GM12878 (cell line): ENCODE measurements around the gene PACS1. TPM values are rescaled to one million over a fixed set of nuclear protein-coding genes. Genes with fewer than 3 reads are reported as not detected.

ENCODE experiments used
- ATAC-seq: fragments of 200-7000 bp; cut with Tn5 transposase; 3 replicates; pipeline ENCODE4 v1.9.1; 2020; ENCODE audit warnings: mild to moderate bottlenecking, moderate library complexity
- BruUV-seq: library from RNA; stranded (reverse); fragments of 400-500 nt; replicated peaks from 2 replicates; lab custom pipeline; 2021; lab: Mats Ljungman, UMichigan
- CTCF ChIA-PET: fragments of 300-600 bp; sonication (Branson Sonifier 250); formaldehyde crosslinking; extraction: SDS; loops from one replicate; lab custom pipeline; 2021; ENCODE audit warnings: inconsistent platforms; lab: Yijun Ruan, JAX
- POLR2A ChIA-PET: fragments of 350-600 bp; formaldehyde crosslinking; extraction: SDS; loops from one replicate; lab custom pipeline; 2021; ENCODE audit warnings: inconsistent platforms; lab: Charles Lee
- RAD21 ChIA-PET: fragments of 300-600 bp; sonication (Branson Sonifier 250); formaldehyde crosslinking; loops from one replicate; lab custom pipeline; 2023; ENCODE audit warnings: antibody characterized with exemption; ENCODE audit not compliant: unreplicated experiment; lab: Charles Lee
- SMC1A ChIA-PET: fragments of 300-600 bp; sonication (Branson Sonifier 250); formaldehyde crosslinking; loops from one replicate; lab custom pipeline; 2023; ENCODE audit not compliant: unreplicated experiment, uncharacterized antibody; lab: Charles Lee
- DNase-seq: peaks from one replicate; pipeline ENCODE4 v3.0.0-alpha.2; 2011; ENCODE audit warnings: low read depth, low spot score
- FAIRE-seq: peaks from 3 replicates; lab custom pipeline; 2011; peaks lifted over from hg19 to GRCh38; lab: Jason Lieb, UNC
- H2AFZ ChIP-seq: 2 replicates; pipeline ENCODE4 v1.6.0; 2011; ENCODE audit warnings: low read depth, low read length, control low read depth; ENCODE audit not compliant: control insufficient read depth
- H3K27ac ChIP-seq: 2 replicates; pipeline ENCODE4 v1.5.1; 2011; ENCODE audit warnings: control low read depth; ENCODE audit not compliant: control insufficient read depth, insufficient read depth
- H3K27me3 ChIP-seq, 2 experiments: replicated peaks in 1 of 2; 2 replicates each; pipeline versions ENCODE4 v1.6.0 to v1.6.1; 2011; ENCODE audit warnings: low read length in 1 of 2; ENCODE audit not compliant: control insufficient read depth in 2 of 2, insufficient read depth in 2 of 2
- H3K36me3 ChIP-seq, 2 experiments: 2 replicates each; pipeline ENCODE4 v1.5.1; 2011; ENCODE audit warnings: low read length in 1 of 2; ENCODE audit not compliant: control insufficient read depth in 2 of 2, insufficient read depth in 2 of 2
- H3K4me1 ChIP-seq: 2 replicates; pipeline ENCODE4 v1.6.1; 2011; ENCODE audit warnings: mild to moderate bottlenecking, low read length, moderate library complexity, mixed read lengths; ENCODE audit not compliant: control insufficient read depth, insufficient read depth
- H3K4me2 ChIP-seq: 2 replicates; pipeline ENCODE4 v1.6.0; 2011; ENCODE audit warnings: control low read depth; ENCODE audit not compliant: control insufficient read depth, insufficient read depth
- H3K4me3 ChIP-seq: fragments of 200-600 bp; sonication (generic); 2 replicates; pipeline ENCODE4 v1.5.1; 2016
- H3K79me2 ChIP-seq: 2 replicates; pipeline ENCODE4 v1.6.0; 2011; ENCODE audit warnings: low read length; ENCODE audit not compliant: control insufficient read depth, insufficient read depth
- H3K9ac ChIP-seq: 2 replicates; pipeline ENCODE4 v1.8.0; 2011; ENCODE audit warnings: low read length, control low read depth, mixed read lengths; ENCODE audit not compliant: control insufficient read depth, insufficient read depth
- H3K9me3 ChIP-seq: replicated peaks from 3 replicates; pipeline ENCODE4 v1.5.1; 2011; ENCODE audit warnings: mild to moderate bottlenecking, low read length; ENCODE audit not compliant: control insufficient read depth, insufficient read depth
- H4K20me1 ChIP-seq: 2 replicates; pipeline ENCODE4 v1.6.0; 2011; ENCODE audit not compliant: control insufficient read depth, insufficient read depth
- CBX5 ChIP-seq: sonication (generic); IDR thresholded peaks from 2 replicates; pipeline ENCODE4 v1.6.1; 2016; ENCODE audit warnings: low read depth, moderate library complexity, mild to moderate bottlenecking, inconsistent platforms
- DPF2 ChIP-seq: fragments of 450-650 bp; IDR thresholded peaks from 2 replicates; pipeline ENCODE4 v1.6.1; 2017; ENCODE audit warnings: mild to moderate bottlenecking
- FOXM1 ChIP-seq: IDR thresholded peaks from 2 replicates; pipeline ENCODE4 v1.6.1; 2012; ENCODE audit warnings: low read depth, mild to moderate bottlenecking, inconsistent platforms, low read length, moderate library complexity
- IKZF1 ChIP-seq: fragments of 450-650 bp; conservative IDR thresholded peaks from 2 replicates; pipeline ENCODE4 v1.6.1; 2017; ENCODE audit warnings: antibody characterized with exemption, mild to moderate bottlenecking
- MTA3 ChIP-seq: IDR thresholded peaks from 2 replicates; pipeline ENCODE4 v1.6.1; 2012; ENCODE audit warnings: low read length, inconsistent platforms, borderline replicate concordance
- NFIC ChIP-seq: IDR thresholded peaks from 2 replicates; pipeline ENCODE4 v1.6.1; 2012; ENCODE audit warnings: low read depth, mild to moderate bottlenecking, inconsistent platforms, low read length, moderate library complexity
- PML ChIP-seq: IDR thresholded peaks from 2 replicates; pipeline ENCODE4 v1.6.1; 2012; ENCODE audit warnings: low read length, inconsistent platforms
- POLR2A ChIP-seq: IDR thresholded peaks from 2 replicates; pipeline ENCODE4 v1.6.1; 2011; ENCODE audit warnings: low read depth, mild to moderate bottlenecking, low read length
- RAD21 ChIP-seq: IDR thresholded peaks from 2 replicates; pipeline ENCODE4 v1.6.1; 2011; ENCODE audit warnings: mild to moderate bottlenecking, low read depth, low read length, moderate library complexity; ENCODE audit not compliant: insufficient read depth
- SMAD5 ChIP-seq: IDR thresholded peaks from 2 replicates; pipeline ENCODE4 v1.6.1; 2016; ENCODE audit warnings: antibody characterized with exemption, low read depth
- ZBED1 ChIP-seq: IDR thresholded peaks from 2 replicates; pipeline ENCODE4 v1.6.1; 2016; ENCODE audit warnings: borderline replicate concordance
- ZNF622 ChIP-seq: fragments of 450-650 bp; IDR thresholded peaks from 2 replicates; pipeline ENCODE4 v1.6.1; 2017; ENCODE audit warnings: mild to moderate bottlenecking, inconsistent platforms
- WGBS: methylation state at CpG from one replicate; pipeline ENCODE4 v1.1.6; 2016; ENCODE audit warnings: low lambda C conversion rate; ENCODE audit not compliant: insufficient replicate concordance, insufficient coverage; ENCODE audit errors: missing lambda C conversion rate; 5-methylcytosine and 5-hydroxymethylcytosine counted together
- in situ Hi-C: fragments of 300-500 bp; cut with MboI; formaldehyde crosslinking; loops from 9 replicates; pipeline ENCODE4 v1.14.3; 2018; ENCODE audit warnings: mixed read lengths
- intact Hi-C: fragments of 100-400 bp; cut with micrococcal nuclease; formaldehyde crosslinking; loops from one replicate; pipeline ENCODE4 v1.14.2; 2022; ENCODE audit not compliant: unreplicated experiment
- polyA plus RNA-seq, 11 experiments: library from polyadenylated mRNA; depleted of rRNA in 4 of 11; unstranded in 6 of 11; stranded (reverse) in 5 of 11; fragments of >200 nt; fragmentation: Nextera tagmentation in 4 of 11; fragmentation: Illumina TruSeq in 1 of 11; extraction: Ambion mirVana in 4 of 11; extraction: Trizol in 1 of 11; gene quantifications; 1 replicate in 1 of 11; 2 replicates in 10 of 11; pipeline versions ENCODE4 v1.2.1 to v1.2.3, GENCODE V29; 2011 to 2016; ENCODE audit warnings: inconsistent platforms in 2 of 11, missing spikeins in 2 of 11, low read depth in 1 of 11
- total RNA-seq, 4 experiments: library from RNA; depleted of rRNA in 3 of 4; stranded (reverse); fragments of >200 nt in 3 of 4; fragmentation: Illumina TruSeq in 1 of 4; extraction: Trizol in 1 of 4; gene quantifications; 2 replicates each; pipeline versions ENCODE4 v1.2.1 to v1.2.3, GENCODE V29; 2013 to 2021
- TF ChIP-seq, protein P1 (sequence below): fragments of 450-650 bp; IDR thresholded peaks from 2 replicates; pipeline ENCODE4 v1.6.1; 2014; ENCODE audit warnings: mild to moderate bottlenecking
- TF ChIP-seq, protein P2 (sequence below): IDR thresholded peaks from 2 replicates; pipeline ENCODE4 v1.6.1; 2011; ENCODE audit warnings: borderline replicate concordance, low read depth, mild to moderate bottlenecking, moderate library complexity, low read length; ENCODE audit not compliant: insufficient read depth, poor library complexity, severe bottlenecking

Gene PACS1
- total and polyA plus RNA-seq, 10 of the 15 experiments (the other 5 are each of a cell fraction or from before 2014, with no cell fraction given), result 1.1 to 74.3 (median 17.9) TPM

DNA sequence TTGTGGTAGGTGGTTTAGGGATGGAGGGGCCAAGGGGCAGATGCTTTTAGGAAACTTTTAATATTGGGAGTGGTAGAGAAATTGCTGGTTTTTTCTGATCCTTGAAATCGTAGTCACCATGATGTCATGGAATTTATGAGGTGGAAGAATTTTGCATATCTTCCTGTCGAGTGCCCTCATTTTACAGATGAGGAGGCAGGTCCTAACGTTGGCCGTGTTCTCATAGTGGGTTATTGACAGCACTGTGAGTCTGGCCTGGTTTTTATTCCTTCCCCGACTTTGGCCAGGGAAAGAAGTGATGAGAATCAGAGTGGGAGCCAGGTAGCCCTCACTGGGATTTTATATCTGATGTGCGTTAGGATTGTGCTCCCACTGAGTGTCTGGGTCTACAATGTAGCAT, 8.8 kb upstream of the PACS1 start:
- H2AFZ ChIP-seq, result no peak overlapping the region
- FAIRE-seq, result no peak
- H4K20me1 ChIP-seq, result no peaks in the 10 kb centered on the region
- H3K4me3 ChIP-seq, result no peak overlapping the region
- POLR2A ChIA-PET, result interaction anchor here (1.0 kb wide), 1 partner anchor 9 kb away, joined by 3 read pairs; the partner anchor contains the start of gene SF3B2
- H3K4me1 ChIP-seq, result no peaks in the 10 kb centered on the region
- CTCF ChIA-PET, result interaction anchor here (1.0 to 1.5 kb wide), 2 partner anchors 10 to 177 kb away, joined by 3 to 4 read pairs; no protein-coding TSS in a partner anchor
- in situ Hi-C loops (no loop called here), intact Hi-C loops (no loop called here)
- no peak overlapping the region for H3K4me2 ChIP-seq
- H3K79me2 ChIP-seq, result peaks cover 4% of the 10 kb centered on the region
- RAD21 ChIA-PET, result no interaction called here
- H3K9me3 ChIP-seq, result peaks cover 6% of the 10 kb centered on the region; the same call in 2 of the 3 replicates
- no TSS peak for BruUV-seq
- WGBS, result 25% methylated on average over 6 of the region's 6 CpGs
- no peak for DNase-seq
- H3K36me3 ChIP-seq, result peaks cover 35 to 67% of the 10 kb centered on the region in 2 experiments
- 0 out of 2 replicates have a peak, but pooled peaks have one; percentile 7 for TF ChIP-seq POLR2A
- TF ChIP-seq, protein P1, sequence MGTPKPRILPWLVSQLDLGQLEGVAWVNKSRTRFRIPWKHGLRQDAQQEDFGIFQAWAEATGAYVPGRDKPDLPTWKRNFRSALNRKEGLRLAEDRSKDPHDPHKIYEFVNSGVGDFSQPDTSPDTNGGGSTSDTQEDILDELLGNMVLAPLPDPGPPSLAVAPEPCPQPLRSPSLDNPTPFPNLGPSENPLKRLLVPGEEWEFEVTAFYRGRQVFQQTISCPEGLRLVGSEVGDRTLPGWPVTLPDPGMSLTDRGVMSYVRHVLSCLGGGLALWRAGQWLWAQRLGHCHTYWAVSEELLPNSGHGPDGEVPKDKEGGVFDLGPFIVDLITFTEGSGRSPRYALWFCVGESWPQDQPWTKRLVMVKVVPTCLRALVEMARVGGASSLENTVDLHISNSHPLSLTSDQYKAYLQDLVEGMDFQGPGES, result no peak
- TF ChIP-seq CBX5, result no peak
- TF ChIP-seq SMAD5, result no peak
- TF ChIP-seq ZBED1, result no peak
- TF ChIP-seq MTA3, result no peak
- SMC1A ChIA-PET, result no interaction called here
- no peak for ATAC-seq
- no peak overlapping the region for H3K9ac ChIP-seq
- no peak overlapping the region for H3K27ac ChIP-seq
- H3K27me3 ChIP-seq, result no peaks in the 10 kb centered on the region

DNA sequence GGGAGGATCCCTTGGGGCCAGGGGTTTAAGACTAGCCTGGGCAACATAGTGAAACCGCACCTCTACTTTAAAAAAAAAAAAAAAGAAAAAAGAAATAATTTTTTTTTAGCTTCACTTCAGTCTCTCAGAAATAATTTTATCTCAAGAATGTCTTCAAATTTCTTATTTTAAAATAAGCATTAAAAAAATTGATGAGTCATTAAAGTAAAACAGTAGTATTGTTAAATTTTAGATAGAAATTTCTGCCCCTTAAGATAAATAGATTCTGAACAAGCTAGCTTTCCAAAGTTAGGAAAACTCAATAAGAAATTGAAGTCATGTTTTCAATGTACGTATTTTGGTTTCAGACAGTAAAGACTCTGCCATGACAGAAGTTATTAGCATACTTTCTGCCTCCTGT, 7.7 kb upstream of the PACS1 start:
- H3K4me1 ChIP-seq, result 0 out of 2 replicates have a peak, but pooled peaks cover 3% of the 10 kb centered on the region
- H2AFZ ChIP-seq, result no peak overlapping the region
- no peak overlapping the region for H3K4me3 ChIP-seq
- ATAC-seq (no peak), FAIRE-seq (no peak), DNase-seq (no peak)
- H3K36me3 ChIP-seq, result peaks cover 35 to 70% of the 10 kb centered on the region in 2 experiments
- H3K27me3 ChIP-seq, result no peaks in the 10 kb centered on the region
- CTCF ChIA-PET, result interaction anchor here (1.0 to 8.6 kb wide), 5 partner anchors 9 to 178 kb away, joined by 3 to 94 read pairs (median 5); partner anchors contain the start of gene SF3B2
- no peak overlapping the region for H3K9ac ChIP-seq
- H4K20me1 ChIP-seq, result no peaks in the 10 kb centered on the region
- peaks cover 6% of the 10 kb centered on the region; the same call in 2 of the 3 replicates for H3K9me3 ChIP-seq
- SMC1A ChIA-PET, result interaction anchor here (0.6 to 1.0 kb wide), 2 partner anchors 73 to 87 kb away, joined by 4 read pairs; no protein-coding TSS in a partner anchor
- in situ Hi-C loops (no loop called here), intact Hi-C loops (no loop called here)
- peaks cover 4% of the 10 kb centered on the region for H3K79me2 ChIP-seq
- RAD21 ChIA-PET, result interaction anchor here (0.6 kb wide), 1 partner anchor 13 kb away, joined by 3 read pairs; no protein-coding TSS in a partner anchor
- BruUV-seq, result no TSS peak
- POLR2A ChIA-PET, result interaction anchor here (0.6 to 1.9 kb wide), 6 partner anchors 9 to 91 kb away, joined by 3 to 9 read pairs (median 4); partner anchors contain the start of gene SF3B2
- no peak overlapping the region for H3K27ac ChIP-seq
- H3K4me2 ChIP-seq, result no peak overlapping the region
- WGBS, result 45% methylated on average over 2 of the region's 2 CpGs
- TF ChIP-seq ZNF622 (no peak), IKZF1 (no peak), FOXM1 (no peak), PML (no peak), RAD21 (no peak), NFIC (no peak), DPF2 (no peak)
- TF ChIP-seq, protein P2, sequence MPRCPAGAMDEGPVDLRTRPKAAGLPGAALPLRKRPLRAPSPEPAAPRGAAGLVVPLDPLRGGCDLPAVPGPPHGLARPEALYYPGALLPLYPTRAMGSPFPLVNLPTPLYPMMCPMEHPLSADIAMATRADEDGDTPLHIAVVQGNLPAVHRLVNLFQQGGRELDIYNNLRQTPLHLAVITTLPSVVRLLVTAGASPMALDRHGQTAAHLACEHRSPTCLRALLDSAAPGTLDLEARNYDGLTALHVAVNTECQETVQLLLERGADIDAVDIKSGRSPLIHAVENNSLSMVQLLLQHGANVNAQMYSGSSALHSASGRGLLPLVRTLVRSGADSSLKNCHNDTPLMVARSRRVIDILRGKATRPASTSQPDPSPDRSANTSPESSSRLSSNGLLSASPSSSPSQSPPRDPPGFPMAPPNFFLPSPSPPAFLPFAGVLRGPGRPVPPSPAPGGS, result no peak
